DLD1 (cell line): Measurements from ENCODE around the gene MUS81.
"Not testable (repeated sequence)": the region's sequence is repeated elsewhere in the genome, so short reads cannot be mapped to it uniquely, and the experiment has no call there.

ENCODE experiments used
- in situ Hi-C: cut with HindIII; loops from 2 replicates; pipeline ENCODE4 v1.10.0; 2017; ENCODE audit warnings: low sequenced_read_pairs

The MUS81 gene

DNA sequence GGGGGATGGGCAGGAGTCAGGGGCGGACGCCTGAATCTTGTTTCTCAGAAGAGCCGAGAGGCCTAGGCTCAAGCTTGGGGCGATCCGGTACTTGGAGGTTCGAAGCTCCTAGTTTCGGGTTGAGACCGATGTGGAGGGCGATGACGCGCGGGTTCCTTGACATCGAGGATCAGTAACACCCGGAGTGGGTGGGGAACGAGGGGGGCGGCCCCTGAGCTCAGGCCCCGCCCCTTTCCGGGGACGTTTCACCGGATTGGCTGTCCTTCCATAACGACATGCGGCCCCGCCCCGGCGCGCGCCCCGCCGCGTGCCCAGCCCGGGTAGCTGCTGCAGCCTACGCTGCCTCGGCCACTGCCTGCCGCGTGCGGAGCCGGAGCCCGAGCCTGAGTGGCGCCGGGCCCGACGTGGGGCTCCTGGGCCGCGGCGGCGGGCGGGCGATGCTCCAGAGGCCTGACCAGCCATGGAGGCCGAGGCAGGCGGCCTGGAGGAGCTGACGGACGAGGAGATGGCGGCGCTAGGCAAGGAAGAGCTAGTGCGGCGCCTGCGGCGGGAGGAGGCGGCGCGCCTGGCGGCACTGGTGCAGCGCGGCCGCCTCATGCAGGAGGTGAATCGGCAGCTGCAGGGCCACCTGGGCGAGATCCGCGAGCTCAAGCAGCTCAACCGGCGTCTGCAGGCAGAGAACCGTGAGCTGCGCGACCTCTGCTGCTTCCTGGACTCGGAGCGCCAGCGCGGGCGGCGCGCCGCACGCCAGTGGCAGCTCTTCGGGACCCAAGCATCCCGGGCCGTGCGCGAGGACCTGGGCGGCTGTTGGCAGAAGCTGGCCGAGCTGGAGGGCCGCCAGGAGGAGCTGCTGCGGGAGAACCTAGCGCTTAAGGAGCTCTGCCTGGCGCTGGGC is 30.3 kb downstream of the MUS81 start, which contains the start of gene CCDC85B:
CCDC85B (plus strand) TSS at position 350 of the 895 bp plus-strand sequence; CDS start at position 461, 111 bp downstream.
- in situ Hi-C loops = no loop called here

DNA sequence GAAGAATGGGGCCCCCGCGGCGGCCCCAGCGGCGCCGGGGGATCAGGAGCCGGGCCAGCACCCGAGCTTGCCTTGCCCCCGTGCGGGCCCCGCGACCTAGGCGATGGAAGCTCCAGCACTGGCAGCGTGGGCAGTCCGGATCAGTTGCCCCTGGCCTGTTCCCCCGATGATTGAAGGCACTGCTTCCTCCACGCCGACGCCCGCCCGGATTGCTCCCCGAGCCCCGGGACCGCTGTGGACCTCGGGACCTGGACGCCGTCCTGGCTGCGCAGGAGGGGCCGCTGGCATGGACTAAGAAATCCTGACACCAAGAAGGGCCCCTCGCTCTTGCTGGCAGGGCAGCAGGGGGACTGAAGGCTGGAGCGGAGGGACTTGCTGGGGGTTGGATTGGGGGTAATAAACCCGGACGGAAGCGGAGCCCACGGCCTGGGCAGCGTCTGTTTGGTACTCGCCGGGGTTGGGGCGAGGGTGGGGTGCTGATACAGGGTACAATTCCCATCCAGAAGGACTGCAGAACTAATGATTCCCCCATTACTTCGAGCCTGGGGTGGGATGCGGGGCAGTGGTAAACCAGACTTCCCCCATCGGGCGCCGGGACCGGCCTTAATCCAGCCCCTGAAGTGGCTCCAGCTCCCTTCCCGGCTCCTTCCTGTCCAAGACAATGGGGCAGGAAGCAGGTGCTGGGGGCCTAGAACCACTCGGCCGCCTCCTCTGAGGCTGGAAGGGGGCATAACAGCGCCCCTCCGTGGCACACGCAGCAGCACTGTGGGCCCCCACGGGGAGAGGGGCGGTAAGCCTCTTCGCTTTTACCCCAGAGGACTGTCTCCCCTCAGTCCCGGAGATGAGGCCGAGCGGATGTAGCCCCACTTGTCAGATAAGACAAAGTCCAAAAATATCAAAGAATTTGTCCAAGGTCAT is 31.2 kb downstream of the MUS81 start:
- in situ Hi-C loops = no loop called here

DNA sequence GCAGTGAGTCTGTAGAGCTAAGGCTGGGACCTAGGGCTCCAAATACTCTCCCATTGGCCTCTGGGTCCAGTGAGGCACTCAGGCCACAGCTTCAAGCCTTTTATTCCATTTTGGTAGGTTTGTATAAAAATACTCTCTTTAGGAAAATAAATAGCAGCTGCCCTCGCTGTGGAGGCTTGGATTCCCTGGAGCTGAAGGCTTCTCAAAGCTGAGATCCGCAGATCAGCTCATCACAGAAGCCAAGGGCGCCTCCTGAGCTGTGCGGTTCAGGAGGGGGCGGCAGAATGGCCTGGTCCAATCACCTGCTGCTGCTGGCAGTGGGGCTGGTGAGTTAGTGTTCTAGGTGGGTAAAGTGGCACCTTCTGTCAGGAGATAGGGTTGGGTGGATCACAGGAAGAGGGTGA is 31.9 kb downstream of the MUS81 start:
- in situ Hi-C loops = not testable (repeated sequence)

DNA sequence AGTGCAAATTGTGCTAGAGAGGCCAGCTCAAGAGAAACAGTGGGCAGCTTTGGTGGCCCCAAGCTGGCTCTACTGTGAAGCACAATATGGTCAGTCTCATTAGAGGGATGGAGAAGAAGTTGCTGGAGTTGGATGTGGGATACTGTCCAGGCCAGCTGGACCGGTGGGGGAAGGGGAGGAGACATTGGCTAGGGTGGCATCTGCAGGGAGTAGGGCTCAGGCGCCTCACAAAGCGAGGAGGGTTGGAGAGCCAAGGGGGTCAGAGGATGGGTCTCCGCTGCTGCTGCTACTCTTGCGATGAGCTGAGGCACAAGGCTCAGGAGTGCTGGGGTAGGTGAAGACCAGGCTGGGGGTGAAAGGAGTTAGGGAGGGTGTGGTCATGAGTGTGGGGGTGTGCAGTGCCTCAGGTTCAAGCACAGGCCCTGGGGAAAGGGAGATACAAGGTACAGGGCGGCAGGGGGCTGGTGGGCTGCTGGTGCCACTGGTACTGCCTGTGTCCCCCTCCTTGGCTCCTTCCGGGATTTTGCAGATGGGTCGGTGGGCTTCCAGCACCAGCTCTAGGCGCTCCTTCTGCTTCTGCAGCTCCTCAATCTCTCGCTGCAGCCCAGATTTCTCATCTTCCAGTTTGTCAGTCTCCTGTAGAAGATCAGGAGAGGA is 32.6 kb downstream of the MUS81 start:
- in situ Hi-C loops = no loop called here

DNA sequence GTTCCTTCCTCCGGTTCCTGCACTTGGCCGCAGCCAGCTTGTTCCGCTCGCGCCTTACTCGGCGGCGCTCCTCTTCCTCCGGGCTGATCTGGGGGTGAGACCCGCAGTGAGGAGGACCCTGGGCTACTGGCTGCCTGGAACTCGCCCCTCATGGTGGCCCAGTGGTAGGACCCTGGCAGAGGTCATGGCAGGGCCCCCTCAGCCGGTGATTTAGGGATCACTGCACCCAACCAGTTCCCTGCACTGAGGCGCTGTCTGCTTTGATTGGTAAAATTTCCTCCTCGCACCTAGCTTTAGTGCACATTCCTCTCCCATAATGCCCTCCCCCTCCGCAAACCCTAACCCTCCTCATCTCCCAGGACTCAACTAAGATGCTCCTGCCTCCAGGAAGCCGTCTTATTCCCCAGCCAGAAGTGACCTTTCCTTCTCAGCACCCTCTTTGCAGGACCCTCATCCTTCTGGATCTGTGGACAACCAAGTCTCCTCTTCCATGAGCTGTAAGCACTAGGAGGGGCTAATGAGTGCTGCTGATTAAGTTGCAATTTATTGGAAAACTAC is 33.9 kb downstream of the MUS81 start:
- in situ Hi-C loops = no loop called here

DNA sequence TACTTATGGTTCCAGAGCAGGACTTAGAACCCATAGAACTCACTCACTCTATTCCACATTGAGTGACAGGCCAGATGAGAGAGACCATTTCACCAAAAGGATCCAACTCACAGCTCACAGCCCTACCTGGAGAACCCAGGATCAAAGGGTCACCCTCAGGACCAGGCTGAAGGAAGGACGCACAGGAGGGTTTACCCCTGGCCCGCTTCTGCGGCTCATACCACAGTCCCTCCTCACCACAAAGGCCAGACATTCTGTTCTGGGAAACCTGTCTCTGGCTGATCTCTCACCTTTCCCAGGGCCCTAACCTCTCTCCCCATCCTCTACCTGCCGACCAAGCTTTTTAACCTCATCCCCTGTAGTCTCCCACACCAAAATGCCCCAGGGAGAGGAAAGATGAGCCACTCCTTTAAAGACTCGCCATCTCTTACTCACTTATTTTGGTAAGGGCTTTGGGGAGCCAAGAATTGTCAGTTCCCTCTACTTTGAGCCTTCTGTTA is 35.3 kb downstream of the MUS81 start:
- in situ Hi-C loops = no loop called here

DNA sequence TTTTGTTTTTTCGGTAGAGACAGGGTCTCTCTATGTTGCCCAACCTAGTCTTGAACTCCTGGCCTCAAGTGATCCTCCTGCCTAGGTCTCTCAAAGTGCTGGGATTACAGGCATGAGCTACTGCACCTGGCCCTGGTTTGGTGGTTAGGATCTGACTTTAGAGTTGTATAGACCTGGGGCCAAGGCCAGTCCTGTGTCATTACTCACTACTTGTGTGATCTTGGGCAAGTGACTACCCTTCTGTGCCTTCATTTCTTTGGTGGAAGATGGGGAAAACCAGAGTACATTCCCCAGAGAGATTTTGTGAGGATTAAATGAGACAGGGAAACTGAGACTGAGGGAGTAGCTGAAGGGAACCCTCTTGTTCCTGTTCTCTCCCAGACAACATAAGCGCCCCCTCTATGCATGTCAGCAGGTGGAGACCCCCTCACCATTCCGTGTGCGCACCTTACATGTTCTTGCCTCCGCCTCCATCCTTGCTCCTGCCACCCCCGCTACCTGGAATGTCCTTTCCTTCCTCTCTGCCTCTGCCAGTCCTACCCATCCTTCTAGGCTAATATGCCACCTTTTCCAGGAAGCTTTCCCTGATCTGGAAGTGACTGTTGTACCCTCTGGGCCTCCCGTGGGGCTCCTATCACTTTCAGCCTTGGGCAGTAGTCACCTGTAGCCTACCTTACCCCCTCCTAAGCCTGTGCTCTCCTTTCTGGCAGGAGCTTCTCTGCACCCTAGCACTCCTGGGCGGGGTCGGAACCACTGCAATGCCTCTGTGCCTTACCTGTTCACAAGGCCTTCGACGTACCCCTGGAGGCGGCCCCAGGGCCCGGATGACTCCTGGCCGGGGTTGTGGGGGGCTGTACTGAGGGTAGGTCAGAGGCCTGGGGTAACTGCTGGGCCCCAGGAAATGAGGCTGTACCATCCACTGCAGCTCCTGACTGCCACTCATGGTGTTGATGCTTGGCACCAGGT is 36.1 kb downstream of the MUS81 start:
- in situ Hi-C loops = no loop called here

DNA sequence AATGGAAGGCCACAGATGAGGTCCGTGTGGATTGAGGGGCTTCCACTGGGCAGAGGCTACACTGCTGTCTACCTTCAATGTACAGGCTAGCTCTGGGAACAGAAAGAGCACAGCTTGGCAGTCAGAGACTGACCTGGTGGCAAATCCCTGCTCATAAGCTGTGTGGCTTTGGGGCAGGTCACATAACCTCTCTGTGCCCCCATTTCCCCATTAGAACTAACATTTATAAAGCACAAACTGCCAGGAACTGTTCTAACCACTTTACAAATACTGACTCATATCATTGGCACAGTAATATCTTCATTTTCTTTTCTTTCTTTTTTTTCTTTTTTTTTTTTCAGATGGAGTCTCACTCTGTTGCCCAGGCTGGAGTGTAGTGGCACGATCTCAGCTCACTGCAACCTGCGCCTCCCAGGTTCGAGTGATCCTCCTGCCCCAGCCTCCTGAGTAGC is 36.8 kb downstream of the MUS81 start:
- in situ Hi-C loops = no loop called here

DNA sequence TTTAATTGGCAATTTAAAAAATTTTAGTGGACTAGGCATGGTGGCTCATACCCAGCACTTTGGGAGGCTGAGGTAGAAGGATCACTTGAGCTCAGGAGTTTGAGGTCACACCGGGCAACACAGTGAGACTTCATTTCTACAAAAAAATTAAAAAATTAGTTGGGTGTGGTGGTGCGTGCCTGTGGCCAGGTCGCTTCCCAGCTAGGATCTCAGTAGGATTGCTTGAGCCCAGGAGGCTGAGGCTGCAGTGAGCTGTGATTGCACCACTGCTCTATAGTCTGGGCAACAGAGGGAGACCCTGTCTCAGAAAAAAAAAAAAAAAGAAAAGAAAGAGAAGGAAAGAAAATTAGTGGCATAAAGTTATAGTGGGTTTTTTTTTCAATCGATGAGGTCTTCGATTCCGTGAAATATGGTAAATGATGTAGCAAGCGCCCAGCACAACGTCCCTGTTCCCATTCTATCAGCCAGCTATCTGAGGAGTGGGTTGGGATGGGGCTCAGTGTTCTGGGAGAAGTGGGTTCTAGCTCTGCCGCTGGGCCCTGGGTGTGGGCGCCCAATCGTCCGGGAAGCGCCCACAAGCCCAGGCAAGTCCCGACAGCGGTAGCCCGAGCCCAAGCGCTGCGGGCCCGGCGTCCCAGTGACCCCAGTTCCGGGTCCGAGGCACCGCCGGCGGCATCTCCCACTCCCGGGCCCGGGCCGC is 38.6 kb downstream of the MUS81 start:
- in situ Hi-C loops = no loop called here

DNA sequence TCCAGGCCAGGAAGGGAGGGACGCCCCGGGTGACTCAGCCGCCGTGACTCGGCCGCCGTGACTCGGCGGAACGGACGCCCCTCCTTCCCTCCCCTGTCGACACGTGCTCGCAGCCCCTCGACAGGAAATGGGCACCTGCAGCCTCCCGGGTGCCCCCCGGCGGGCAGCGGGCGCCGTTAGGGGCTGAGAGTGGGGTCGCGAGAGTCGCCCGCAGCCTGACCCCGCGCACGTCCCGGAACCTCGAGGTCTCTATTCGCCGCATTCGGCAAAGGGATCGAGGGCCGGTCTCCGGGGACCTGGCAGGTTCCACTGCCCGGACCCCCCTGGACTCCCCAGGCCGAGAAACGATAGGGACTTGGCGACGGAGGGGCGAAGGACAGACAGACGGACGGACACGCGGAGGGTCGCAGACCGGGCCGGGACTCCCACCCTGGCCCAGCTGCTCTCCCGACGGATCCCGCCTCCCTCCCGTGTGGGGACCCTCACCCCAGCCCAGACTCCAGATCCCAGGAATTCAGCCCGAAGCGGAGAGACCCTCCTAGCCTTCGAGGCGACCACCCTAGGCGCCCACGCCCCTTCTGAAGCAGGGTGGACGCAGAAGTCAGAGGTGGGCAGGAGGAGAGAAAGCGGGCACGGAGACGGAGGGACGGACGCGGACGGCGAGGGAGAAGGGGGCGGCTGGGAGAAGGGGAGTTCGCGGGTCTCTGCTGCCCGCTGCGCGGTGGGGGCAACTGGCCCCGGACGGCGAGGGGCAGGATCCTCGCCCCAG is 39.3 kb downstream of the MUS81 start:
- in situ Hi-C loops = no loop called here

DNA sequence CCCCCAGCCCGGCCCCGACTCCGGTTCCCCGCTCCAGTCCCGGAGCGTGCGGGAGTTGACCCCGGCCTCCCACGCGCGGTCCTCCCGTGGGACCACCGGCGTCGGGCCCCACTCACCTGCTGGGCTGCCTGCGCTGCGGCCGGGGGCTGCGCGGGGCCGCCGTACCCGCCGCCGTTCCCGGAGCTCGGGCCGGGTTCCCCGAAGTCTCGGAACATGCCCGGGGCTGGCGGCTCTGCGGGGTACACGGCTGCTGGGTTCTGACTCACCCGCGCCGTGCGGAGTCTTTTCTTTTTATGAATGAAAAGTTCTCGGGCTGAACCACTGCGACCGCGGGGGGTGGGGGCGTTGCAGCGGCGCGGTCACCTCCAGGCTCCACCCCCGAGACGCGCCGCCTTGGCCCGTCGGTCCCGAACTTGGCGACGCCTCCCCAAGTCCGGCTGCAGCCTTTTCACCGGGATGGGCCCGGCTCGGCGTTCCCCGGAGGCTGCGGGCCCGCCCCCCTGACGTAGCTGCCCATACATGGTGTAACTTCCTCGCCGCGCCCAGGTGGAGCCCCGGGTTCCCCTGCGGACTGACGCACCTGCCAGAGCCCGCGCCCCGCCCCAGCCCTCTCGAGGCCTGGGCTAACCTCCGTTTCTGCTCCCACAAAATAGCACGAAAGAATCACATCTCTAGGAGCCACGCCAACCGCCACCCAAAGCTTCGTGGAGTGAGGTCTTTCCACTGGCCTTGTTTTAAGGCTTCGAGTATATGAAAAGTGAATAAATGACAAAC is 40.1 kb downstream of the MUS81 start, which contains the start of gene FOSL1:
FOSL1 (minus strand) TSS at position 264 of the 774 bp plus-strand sequence; CDS start at position 215, 49 bp downstream.
- in situ Hi-C loops = no loop called here

DNA sequence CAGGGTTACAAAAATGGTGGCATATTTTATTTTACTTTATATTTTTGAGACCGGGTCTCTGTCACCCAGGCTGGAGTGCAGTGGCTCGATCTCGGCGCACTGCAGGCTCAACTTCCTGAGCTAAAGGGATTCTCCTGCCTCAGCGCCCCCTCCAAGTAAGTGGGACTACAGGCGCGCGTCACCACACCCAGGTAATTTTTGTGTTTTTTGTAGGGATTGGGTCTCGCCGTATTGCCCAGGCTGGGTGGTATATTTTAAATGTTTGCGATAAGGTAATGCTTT is 40.6 kb downstream of the MUS81 start:
- in situ Hi-C loops = no loop called here

DNA sequence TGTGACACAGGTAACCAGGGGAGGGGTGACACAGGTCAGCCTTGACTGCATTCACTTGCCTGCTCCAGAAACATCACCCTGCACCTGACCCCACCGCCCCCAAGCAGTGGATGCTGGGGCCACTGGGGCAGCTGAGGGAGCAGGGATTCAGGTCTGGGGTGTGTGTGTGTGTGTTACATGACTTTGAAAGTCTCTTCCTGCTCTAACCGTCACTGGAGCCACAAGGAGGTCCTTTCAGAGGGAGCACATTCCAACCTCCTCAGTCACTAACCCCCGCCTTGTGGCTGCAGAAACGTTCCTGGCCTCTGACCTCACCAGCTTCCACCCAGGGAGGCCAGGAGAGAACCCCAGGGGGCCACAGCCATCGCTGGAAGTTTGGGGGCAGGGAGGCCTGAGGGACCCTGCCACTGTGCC is 42.8 kb downstream of the MUS81 start:
- in situ Hi-C loops = no loop called here

DNA sequence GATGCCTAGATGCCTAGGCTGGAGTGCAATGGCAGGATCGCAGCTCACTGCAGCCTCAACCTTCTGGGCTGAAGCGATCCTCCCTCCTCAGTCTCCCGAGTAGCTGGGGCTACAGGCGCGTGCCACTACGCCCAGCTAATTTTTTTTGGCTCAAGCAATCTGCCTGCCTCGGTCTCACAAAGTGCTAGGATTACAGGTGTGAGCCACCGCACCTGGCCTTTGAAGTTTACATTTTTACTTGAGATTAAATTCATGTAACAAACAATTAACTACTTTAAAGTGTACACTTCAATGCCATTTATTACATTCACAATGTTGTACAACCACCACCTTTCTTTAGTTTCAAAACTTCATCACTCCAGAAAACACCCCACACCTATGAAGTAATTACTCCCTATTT is 43.5 kb downstream of the MUS81 start:
- in situ Hi-C loops = no loop called here

DNA sequence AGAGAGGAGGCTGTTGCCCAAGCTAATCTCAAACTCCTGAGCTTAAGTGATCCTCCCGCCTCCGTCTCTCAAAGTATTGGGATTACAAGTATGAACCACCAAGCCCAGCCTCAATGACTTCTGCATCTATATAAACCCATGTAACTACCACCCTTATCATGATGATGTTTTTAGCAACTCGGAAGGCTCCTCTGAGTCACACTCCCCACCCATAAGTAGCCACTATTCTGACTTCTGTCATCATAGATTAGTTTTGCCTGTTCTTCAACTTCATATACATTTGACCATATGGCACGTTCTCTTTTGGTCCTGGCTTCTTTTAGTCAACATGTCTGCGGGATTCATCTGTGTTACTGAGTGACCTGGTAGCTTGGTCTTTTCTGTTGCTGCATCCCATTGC is 46.4 kb downstream of the MUS81 start:
- in situ Hi-C loops = no loop called here

DNA sequence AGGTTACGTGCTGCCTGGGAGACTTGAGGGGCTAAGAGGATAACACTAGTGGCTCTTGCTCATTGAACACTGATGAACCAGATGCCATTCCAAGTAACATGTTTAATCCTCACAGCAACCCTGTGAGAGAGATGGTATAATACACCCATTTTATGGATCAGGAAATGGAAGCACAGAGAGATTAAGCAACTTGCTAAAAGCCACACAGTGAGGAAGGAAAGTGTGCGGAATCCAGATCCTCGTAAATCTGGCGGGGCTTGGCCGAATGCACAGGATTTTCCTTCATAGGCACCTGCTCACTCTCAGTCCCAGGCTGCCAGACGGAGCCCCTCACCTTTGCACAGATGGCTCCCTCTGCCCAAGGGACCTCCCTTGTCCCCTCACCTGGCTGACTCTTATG is 47.6 kb downstream of the MUS81 start:
- in situ Hi-C loops = no loop called here
